Measurements from ENCODE around the gene ERG28.

Gene ERG28

GRCh38 chr14:75700295-75700694, 39.6 kb upstream of the ERG28 start:
- H3K36me3 ChIP-seq (ENCODE audit: control insufficient read depth in 2 of 2, insufficient read depth in 1 of 2, low read length in 2 of 2): peaks cover 14 to 52% of the 10 kb centered on the region in 2 experiments
- no peak overlapping the region for H3K4me3 ChIP-seq (ENCODE audit: low read depth, low read length)
- H3K27ac ChIP-seq (ENCODE audit: extremely low read depth, low read depth, low read length): no peak overlapping the region
- POLR2A ChIA-PET: no interaction called here
- CTCF ChIA-PET: no interaction called here
- no peak for TF ChIP-seq ZNF211 (tag by site-specific recombination; IDR thresholded peaks at IDR 0.05; ENCODE audit: low read depth)
- no peak for TF ChIP-seq ZNF350 (tag by site-specific recombination; IDR thresholded peaks at IDR 0.05)
- TF ChIP-seq ZNF626 (tag by site-specific recombination; IDR thresholded peaks at IDR 0.05): no peak
- no peak for TF ChIP-seq ZBTB48 (tag by site-specific recombination; IDR thresholded peaks at IDR 0.05)
- no peak for TF ChIP-seq HOXC10 (CRISPR knock-in tag; IDR thresholded peaks at IDR 0.05)
- TF ChIP-seq ZNF394 (tag by site-specific recombination; IDR thresholded peaks at IDR 0.05; ENCODE audit: borderline replicate concordance): no peak
- TF ChIP-seq ZNF280C (tag by site-specific recombination; IDR thresholded peaks at IDR 0.05): no peak
- no peak for TF ChIP-seq REST (tag by site-specific recombination; IDR thresholded peaks at IDR 0.05)
- no peak for TF ChIP-seq ZNF580 (tag by site-specific recombination; IDR thresholded peaks at IDR 0.05)
- TF ChIP-seq ZSCAN18 (tag by site-specific recombination; IDR thresholded peaks at IDR 0.05): no peak
- TF ChIP-seq YY1 (tag by site-specific recombination; IDR thresholded peaks at IDR 0.05): no peak
- no peak for TF ChIP-seq ZSCAN30 (tag by site-specific recombination; IDR thresholded peaks at IDR 0.05)
- H3K9me3 ChIP-seq (ENCODE audit: control insufficient read depth, insufficient read depth, low read depth, low read length): no peaks in the 10 kb centered on the region
- H3K4me1 ChIP-seq (ENCODE audit: control insufficient read depth, insufficient read depth, low read length): no peaks in the 10 kb centered on the region

- ChIA-PET CTCF (no interaction called here), POLR2A (no interaction called here)
- TF ChIP-seq ZSCAN5A (tag by site-specific recombination; IDR thresholded peaks at IDR 0.05) (no peak), ZNF529 (tag by site-specific recombination; IDR thresholded peaks at IDR 0.05; ENCODE audit: insufficient replicate concordance) (no peak), ZNF132 (tag by site-specific recombination; IDR thresholded peaks at IDR 0.05; ENCODE audit: borderline replicate concordance) (no peak), ZFP41 (tag by site-specific recombination; IDR thresholded peaks at IDR 0.05; ENCODE audit: borderline replicate concordance) (no peak), ZNF624 (tag by site-specific recombination; IDR thresholded peaks at IDR 0.05) (no peak), RBAK (tag by site-specific recombination; IDR thresholded peaks at IDR 0.05) (no peak), ZNF248 (tag by site-specific recombination; IDR thresholded peaks at IDR 0.05) (no peak), REPIN1 (tag by site-specific recombination; IDR thresholded peaks at IDR 0.05; ENCODE audit: low read depth) (no peak), YY2 (tag by site-specific recombination; IDR thresholded peaks at IDR 0.05) (no peak), ZNF133 (tag by site-specific recombination; IDR thresholded peaks at IDR 0.05) (no peak), ZNF362 (tag by site-specific recombination; IDR thresholded peaks at IDR 0.05) (no peak), ZNF302 (tag by site-specific recombination; IDR thresholded peaks at IDR 0.05; ENCODE audit: low read depth) (no peak)
- Histone ChIP-seq H3K4me3 (ENCODE audit: low read depth, low read length) (no peak overlapping the region), H3K4me1 (ENCODE audit: control insufficient read depth, insufficient read depth, low read length) (no peaks in the 10 kb centered on the region), H3K9me3 (ENCODE audit: control insufficient read depth, insufficient read depth, low read depth, low read length) (no peaks in the 10 kb centered on the region), H3K36me3 (ENCODE audit: control insufficient read depth in 2 of 2, insufficient read depth in 1 of 2, low read length in 2 of 2) (peaks cover 14 to 58% of the 10 kb centered on the region in 2 experiments), H3K27ac (ENCODE audit: extremely low read depth, low read depth, low read length) (no peak overlapping the region)
These were observed 38.7 kb upstream of the ERG28 start for GRCh38 chr14:75699331-75699730.

Data from HEK293 (cell line).